Endothelial cell of umbilical vein (primary cell): ENCODE data around the gene PRCC. TPM values are rescaled to one million over a fixed set of nuclear protein-coding genes. Genes with fewer than 3 reads are reported as not detected.

ENCODE experiments used
- BruUV-seq: library from RNA; stranded (reverse); fragments of 400-500 nt; replicated peaks from 2 replicates; lab custom pipeline; 2021; lab: Mats Ljungman, UMichigan
- CTCF ChIA-PET: fragments of 300-600, 350-600 bp; sonication (Branson Sonifier 250); formaldehyde crosslinking; loops from one replicate; lab custom pipeline; 2021; ENCODE audit warnings: antibody characterized with exemption, inconsistent platforms; lab: Charles Lee
- POLR2A ChIA-PET: fragments of 300-600, 350-600 bp; sonication (Branson Sonifier 250); formaldehyde crosslinking; loops from one replicate; lab custom pipeline; 2021; ENCODE audit warnings: antibody characterized with exemption, inconsistent platforms; lab: Charles Lee
- DNase-seq: peaks from one replicate; pipeline ENCODE4 v3.0.0-alpha.2; 2011; ENCODE audit warnings: low read depth, low spot score
- FAIRE-seq: peaks from 2 replicates; lab custom pipeline; 2011; peaks lifted over from hg19 to GRCh38; lab: Jason Lieb, UNC
- H2AFZ ChIP-seq: 2 replicates; pipeline ENCODE4 v1.6.0; 2012; ENCODE audit warnings: low read depth, low read length, control low read depth, inconsistent platforms
- H3K27ac ChIP-seq: 2 replicates; pipeline ENCODE4 v1.5.1; 2011; ENCODE audit warnings: low read depth, mild to moderate bottlenecking, control low read depth, low read length, moderate library complexity; ENCODE audit not compliant: insufficient read depth
- H3K27me3 ChIP-seq, 2 experiments: 2 replicates each; pipeline versions ENCODE4 v1.6.0 to v1.6.1; 2011; ENCODE audit warnings: low read length in 2 of 2, mixed read lengths in 1 of 2; ENCODE audit not compliant: control insufficient read depth in 2 of 2, insufficient read depth in 2 of 2
- H3K36me3 ChIP-seq, 2 experiments: 2 replicates in 1 of 2; 3 replicates in 1 of 2; pipeline ENCODE4 v1.5.1; 2011; ENCODE audit warnings: low read length in 2 of 2, mild to moderate bottlenecking in 1 of 2, moderate library complexity in 1 of 2; ENCODE audit not compliant: control insufficient read depth in 2 of 2, insufficient read depth in 2 of 2; ENCODE audit errors: extremely low read depth in 1 of 2
- H3K4me1 ChIP-seq: 3 replicates; pipeline ENCODE4 v1.5.1; 2011; ENCODE audit warnings: mild to moderate bottlenecking, low read length; ENCODE audit not compliant: control insufficient read depth, insufficient read depth; ENCODE audit errors: extremely low read depth
- H3K4me2 ChIP-seq: 2 replicates; pipeline ENCODE4 v1.6.1; 2011; ENCODE audit warnings: low read length, control low read depth, mixed read lengths; ENCODE audit not compliant: insufficient read depth
- H3K4me3 ChIP-seq, 3 experiments: fragments of 200-600 bp in 1 of 3; sonication (generic), shearing (Covaris generic) in 1 of 3; replicated peaks in 1 of 3; 2 replicates each; pipeline ENCODE4 v1.5.1; 2011 to 2016; ENCODE audit warnings: control low read depth in 3 of 3, low read length in 3 of 3, mild to moderate bottlenecking in 2 of 3, inconsistent platforms in 1 of 3, low read depth in 1 of 3, moderate library complexity in 1 of 3; ENCODE audit not compliant: insufficient read depth in 1 of 3
- H3K79me2 ChIP-seq: 2 replicates; pipeline ENCODE4 v1.6.0; 2012; ENCODE audit warnings: low read length, inconsistent platforms; ENCODE audit not compliant: control insufficient read depth, insufficient read depth
- H3K9ac ChIP-seq: replicated peaks from 2 replicates; pipeline ENCODE3; 2011; ENCODE audit warnings: low read length, control low read depth; ENCODE audit not compliant: insufficient read depth; ENCODE audit errors: extremely low read depth
- H3K9me1 ChIP-seq: replicated peaks from 3 replicates; pipeline ENCODE4 v1.6.0; 2011; ENCODE audit warnings: mild to moderate bottlenecking, low read length; ENCODE audit not compliant: control insufficient read depth, insufficient read depth; ENCODE audit errors: extremely low read depth
- H3K9me3 ChIP-seq: replicated peaks from 2 replicates; pipeline ENCODE4 v1.5.1; 2012; ENCODE audit warnings: low read length, inconsistent platforms; ENCODE audit not compliant: control insufficient read depth, insufficient read depth
- H4K20me1 ChIP-seq: replicated peaks from 2 replicates; pipeline ENCODE3; 2011; ENCODE audit warnings: mild to moderate bottlenecking, low read length; ENCODE audit not compliant: control insufficient read depth, insufficient read depth; ENCODE audit errors: extremely low read depth
- EZH2 ChIP-seq: IDR thresholded peaks from 2 replicates; pipeline ENCODE4 v1.6.1; 2012; ENCODE audit warnings: borderline replicate concordance, low read depth, mild to moderate bottlenecking, moderate library complexity, low read length, inconsistent platforms; ENCODE audit not compliant: severe bottlenecking
- JUN ChIP-seq: IDR thresholded peaks from 2 replicates; pipeline ENCODE4 v1.6.1; 2011; ENCODE audit warnings: borderline replicate concordance, low read depth; ENCODE audit not compliant: insufficient read length, insufficient read depth
- POLR2A ChIP-seq: IDR thresholded peaks from 2 replicates; pipeline ENCODE4 v1.6.1; 2012; ENCODE audit warnings: low read depth, mild to moderate bottlenecking, control low read depth, low read length
- POLR2AphosphoS5 ChIP-seq: IDR thresholded peaks from 2 replicates; pipeline ENCODE4 v1.6.1; 2012; ENCODE audit warnings: low read depth, mild to moderate bottlenecking, control low read depth, low read length, moderate library complexity; ENCODE audit not compliant: insufficient read depth
- dilution Hi-C: fragments of 300-500 bp; cut with MboI; formaldehyde crosslinking; loops from one replicate; pipeline ENCODE4 v1.15.0; 2019; ENCODE audit warnings: low sequenced_read_pairs; ENCODE audit not compliant: extremely low pct_ligation_motif_present
- intact Hi-C: fragments of 100-400 bp; cut with micrococcal nuclease; formaldehyde crosslinking; loops from one replicate; pipeline ENCODE4 v1.10.0; 2022
- polyA plus RNA-seq, 4 experiments: library from polyadenylated mRNA; depleted of rRNA in 3 of 4; stranded (reverse) in 3 of 4; unstranded in 1 of 4; fragments of >200 nt; gene quantifications; 2 replicates each; pipeline versions ENCODE4 v1.2.1 to v1.2.3, GENCODE V29; 2011 to 2012; ENCODE audit warnings: missing spikeins in 1 of 4
- total RNA-seq: library from RNA; stranded (reverse); gene quantifications from 2 replicates; pipeline ENCODE4 v1.2.3, GENCODE V29; 2021
- TF ChIP-seq, protein P1 (sequence below): IDR thresholded peaks from 2 replicates; pipeline ENCODE4 v1.6.1; 2011; ENCODE audit not compliant: insufficient read depth, insufficient read length

PRCC gene
- total and polyA plus RNA-seq, 2 donors (not counting 3 experiments of a cell fraction or from before 2014, with no cell fraction given) = 71.5 to 77.4 TPM

DNA sequence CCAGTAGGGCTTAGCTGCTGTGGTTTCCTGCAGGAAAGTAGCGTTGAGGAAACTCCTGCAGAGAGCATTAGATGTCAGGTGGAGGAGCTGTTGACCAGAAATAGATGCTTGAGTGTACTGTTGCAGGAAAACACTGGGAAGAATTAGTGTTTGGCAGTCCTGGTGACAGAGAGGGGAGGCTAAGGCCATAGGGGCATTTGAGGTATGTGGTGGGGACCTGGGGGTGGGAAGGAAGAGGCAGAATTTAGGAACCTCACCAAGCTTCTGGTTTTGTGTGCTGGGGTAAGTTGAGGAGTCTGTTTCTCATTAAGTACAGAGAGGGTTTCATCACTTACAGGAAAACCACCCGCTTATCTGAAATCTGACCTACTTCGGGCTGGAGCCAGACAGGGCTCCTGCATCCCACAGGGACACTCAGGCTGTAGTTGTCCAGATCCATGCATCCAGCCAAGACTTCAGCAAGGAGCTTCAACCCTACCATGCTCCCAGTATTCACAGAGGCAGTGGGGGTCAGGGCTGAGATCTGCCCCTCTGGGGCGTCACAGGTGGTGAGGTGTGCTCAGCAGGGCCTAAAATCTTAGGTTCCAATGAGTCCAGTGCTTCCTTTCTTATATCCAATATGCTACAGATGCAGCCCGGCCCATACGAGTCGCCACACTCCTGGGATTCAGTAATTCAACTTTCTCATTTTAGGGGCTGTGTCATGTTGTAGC, 34.2 kb downstream of the PRCC start:
- CTCF ChIA-PET = interaction anchor here (0.8 to 4.4 kb wide), 7 partner anchors 37 to 126 kb away, joined by 3 to 39 read pairs (median 11); partner anchors contain the start of genes INSRR and NTRK1
- Histone ChIP-seq H3K4me3 (no peak overlapping the region), H3K4me1 (peaks cover 5% of the 10 kb centered on the region), H3K4me2 (no peak overlapping the region), H2AFZ (no peak overlapping the region), H3K9ac (no peak overlapping the region), H3K36me3 (peaks cover 16 to 27% of the 10 kb centered on the region in 2 experiments), H3K27ac (no peak overlapping the region), H3K79me2 (no peaks in the 10 kb centered on the region), H4K20me1 (no peaks in the 10 kb centered on the region), H3K27me3 (no peaks in the 10 kb centered on the region), H3K9me3 (no peaks in the 10 kb centered on the region), H3K9me1 (no peaks in the 10 kb centered on the region)
- TF ChIP-seq POLR2A = no peak
- TF ChIP-seq EZH2 = no peak
- TF ChIP-seq, protein P1, sequence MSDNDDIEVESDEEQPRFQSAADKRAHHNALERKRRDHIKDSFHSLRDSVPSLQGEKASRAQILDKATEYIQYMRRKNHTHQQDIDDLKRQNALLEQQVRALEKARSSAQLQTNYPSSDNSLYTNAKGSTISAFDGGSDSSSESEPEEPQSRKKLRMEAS = no peak
- FAIRE-seq (no peak), DNase-seq (no peak)
- POLR2A ChIA-PET = no interaction called here
- no TSS peak for BruUV-seq
- intact Hi-C loops (no loop called here), dilution Hi-C loops (no loop called here)

DNA sequence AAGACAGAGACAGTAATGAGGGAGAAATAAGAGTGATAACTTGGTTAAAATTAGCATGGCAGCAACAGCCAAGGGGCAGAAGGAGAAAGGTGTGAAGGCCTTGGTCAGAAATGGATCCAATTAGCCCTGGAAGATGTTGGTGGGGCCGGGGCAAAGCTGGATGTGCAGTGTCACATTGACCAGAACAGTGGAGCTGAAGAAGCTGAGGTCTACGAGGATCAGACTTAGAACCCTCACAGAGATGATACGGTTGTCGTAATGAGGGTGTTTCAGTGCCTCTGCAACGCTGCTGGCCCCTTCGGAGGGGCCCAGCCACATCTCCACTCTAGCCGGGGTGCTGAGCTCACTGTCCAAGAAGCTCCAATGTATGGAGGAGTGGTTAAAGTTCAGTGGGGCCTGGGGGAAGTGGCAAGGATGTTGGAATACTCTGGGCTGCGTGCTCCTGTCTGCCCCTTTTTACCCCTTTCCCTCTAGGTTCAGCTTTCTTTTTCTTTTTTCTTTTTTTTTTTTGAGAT, 35.1 kb downstream of the PRCC start:
- H3K9me3 ChIP-seq = no peaks in the 10 kb centered on the region
- no peaks in the 10 kb centered on the region for H3K79me2 ChIP-seq
- TF ChIP-seq POLR2AphosphoS5 (no peak), EZH2 (no peak), JUN (no peak)
- TF ChIP-seq, protein P1 = no peak
- POLR2A ChIA-PET = no interaction called here
- H3K9ac ChIP-seq = no peak overlapping the region
- H3K4me1 ChIP-seq = peaks cover 10% of the 10 kb centered on the region
- no peak overlapping the region for H3K4me3 ChIP-seq
- dilution Hi-C loops = no loop called here
- H3K36me3 ChIP-seq = peaks cover 11 to 22% of the 10 kb centered on the region in 2 experiments
- H4K20me1 ChIP-seq = no peaks in the 10 kb centered on the region
- FAIRE-seq = no peak
- CTCF ChIA-PET = interaction anchor here (0.8 to 4.4 kb wide), 7 partner anchors 11 to 125 kb away, joined by 3 to 39 read pairs (median 4); partner anchors contain the start of genes INSRR and NTRK1
- H3K4me2 ChIP-seq = no peak overlapping the region
- no TSS peak for BruUV-seq
- H2AFZ ChIP-seq = no peak overlapping the region
- no peaks in the 10 kb centered on the region for H3K27me3 ChIP-seq
- no peak overlapping the region for H3K27ac ChIP-seq
- H3K9me1 ChIP-seq = no peaks in the 10 kb centered on the region
- no peak for DNase-seq
- intact Hi-C loops = no loop called here
